ENCODE measurements around the gene NDUFA13. TPM values are rescaled to one million over a fixed set of nuclear protein-coding genes. Genes with fewer than 3 reads are reported as not detected.

Gene NDUFA13
- total RNA-seq, 1 experiment from 2014 or later = 339 TPM

- intact Hi-C loops (cut with micrococcal nuclease) = no loop called here
- no peak for DNase-seq (ENCODE audit: low read depth, low spot score)
- TF ChIP-seq CTCF (IDR thresholded peaks at IDR 0.05 in 2 of 3, conservative IDR thresholded peaks at IDR 0.05 in 1 of 3; ENCODE audit: borderline replicate concordance in 1 of 3, insufficient read depth in 1 of 3, low read depth in 2 of 3, low read length in 2 of 3) = no peak
- TF ChIP-seq RAD21 (IDR thresholded peaks at IDR 0.05; ENCODE audit: low read depth) = no peak
- no peak for TF ChIP-seq ZNF274 (IDR thresholded peaks at IDR 0.05; ENCODE audit: low read depth, low read length)
- no peak for TF ChIP-seq SIN3A (IDR thresholded peaks at IDR 0.05; ENCODE audit: low read depth)
- no peak for TF ChIP-seq YY1 (IDR thresholded peaks at IDR 0.05; ENCODE audit: extremely low read depth, insufficient replicate concordance, low read depth, low read length)
- no peak for TF ChIP-seq SP1 (IDR thresholded peaks at IDR 0.05; ENCODE audit: low read depth)
- no peak for TF ChIP-seq POLR2A (IDR thresholded peaks at IDR 0.05; ENCODE audit: borderline replicate concordance, extremely low read depth, insufficient read depth, insufficient read length)
- no peak for TF ChIP-seq EZH2 (IDR thresholded peaks at IDR 0.05)
- H3K4me1 ChIP-seq (ENCODE audit: control insufficient read depth in 1 of 2, insufficient read depth in 2 of 2, low read length in 2 of 2) = no peaks in the 10 kb centered on the region
- H3K9me3 ChIP-seq (ENCODE audit: control insufficient read depth in 1 of 2, insufficient read depth in 1 of 2, low read depth in 1 of 2, low read length in 2 of 2) = no peaks in the 10 kb centered on the region
- BruUV-seq (replicated peaks) = no TSS peak
- H3K4me2 ChIP-seq (ENCODE audit: low read length) = no peak overlapping the region
- no peaks in the 10 kb centered on the region for H3K9me2 ChIP-seq (ENCODE audit: insufficient read depth)
- no peak overlapping the region for H3K27ac ChIP-seq (ENCODE audit: low read depth, low read length)
- ChIA-PET RAD21 (ENCODE audit: low non-redundant PET in 1 of 2, low total read pairs in 2 of 2, uncharacterized antibody in 2 of 2, unreplicated experiment in 2 of 2) (no interaction called here), POLR2A (no interaction called here), CTCF (no interaction called here)
- H2AFZ ChIP-seq (ENCODE audit: low read depth, low read length, poor library complexity, severe bottlenecking) = no peak overlapping the region
- ATAC-seq = no peak
- H3K36me3 ChIP-seq (ENCODE audit: control insufficient read depth in 1 of 2, insufficient read depth in 2 of 2, low read length in 2 of 2) = no peaks in the 10 kb centered on the region; a peak in 1 of 4 replicates
- H3K79me2 ChIP-seq (ENCODE audit: insufficient read depth, low read length) = no peaks in the 10 kb centered on the region
- no peaks in the 10 kb centered on the region for H3K27me3 ChIP-seq (ENCODE audit: insufficient read depth, low read length)
- H4K20me1 ChIP-seq (ENCODE audit: insufficient read depth) = no peaks in the 10 kb centered on the region
- H3K4me3 ChIP-seq (replicated peaks in 1 of 2; ENCODE audit: low read depth in 1 of 2, low read length in 2 of 2) = no peak overlapping the region
- no peak overlapping the region for H3K9ac ChIP-seq (ENCODE audit: low read length)
These were observed 47.4 kb downstream of the NDUFA13 start for GRCh38 chr19:19563348-19563848.

- Histone ChIP-seq H4K20me1 (ENCODE audit: insufficient read depth) (no peaks in the 10 kb centered on the region), H3K36me3 (ENCODE audit: control insufficient read depth in 1 of 2, insufficient read depth in 2 of 2, low read length in 2 of 2) (peaks cover 0 to 2% of the 10 kb centered on the region in 2 experiments; a peak in 2 of 4 replicates), H3K27me3 (ENCODE audit: insufficient read depth, low read length) (no peaks in the 10 kb centered on the region), H3K27ac (ENCODE audit: low read depth, low read length) (no peak overlapping the region), H3K79me2 (ENCODE audit: insufficient read depth, low read length) (no peaks in the 10 kb centered on the region), H3K4me1 (ENCODE audit: control insufficient read depth in 1 of 2, insufficient read depth in 2 of 2, low read length in 2 of 2) (no peaks in the 10 kb centered on the region), H3K4me3 (replicated peaks in 1 of 2; ENCODE audit: low read depth in 1 of 2, low read length in 2 of 2) (no peak overlapping the region), H3K4me2 (ENCODE audit: low read length) (no peak overlapping the region), H3K9me2 (ENCODE audit: insufficient read depth) (no peaks in the 10 kb centered on the region), H2AFZ (ENCODE audit: low read depth, low read length, poor library complexity, severe bottlenecking) (no peak overlapping the region), H3K9me3 (ENCODE audit: control insufficient read depth in 1 of 2, insufficient read depth in 1 of 2, low read depth in 1 of 2, low read length in 2 of 2) (no peaks in the 10 kb centered on the region), H3K9ac (ENCODE audit: low read length) (no peak overlapping the region)
- no TSS peak for BruUV-seq (replicated peaks)
- no peak for ATAC-seq
- CTCF ChIA-PET = no interaction called here
- intact Hi-C loops (cut with micrococcal nuclease) = no loop called here
- POLR2A ChIA-PET = no interaction called here
- RAD21 ChIA-PET (ENCODE audit: low non-redundant PET in 1 of 2, low total read pairs in 2 of 2, uncharacterized antibody in 2 of 2, unreplicated experiment in 2 of 2) = no interaction called here
- no peak for DNase-seq (ENCODE audit: low read depth, low spot score)
- TF ChIP-seq YY1 (IDR thresholded peaks at IDR 0.05; ENCODE audit: extremely low read depth, insufficient replicate concordance, low read depth, low read length) = no peak
- no peak for TF ChIP-seq ZNF274 (IDR thresholded peaks at IDR 0.05; ENCODE audit: low read depth, low read length)
- no peak for TF ChIP-seq ZBTB33 (IDR thresholded peaks at IDR 0.05; ENCODE audit: extremely low read depth, insufficient replicate concordance, low read length)
- TF ChIP-seq REST (IDR thresholded peaks at IDR 0.05; ENCODE audit: low read depth) = no peak
- no peak for TF ChIP-seq ATF3 (IDR thresholded peaks at IDR 0.05)
- no peak for TF ChIP-seq POLR2AphosphoS5 (IDR thresholded peaks at IDR 0.05; ENCODE audit: low read depth, low read length)
- no peak for TF ChIP-seq SIN3A (IDR thresholded peaks at IDR 0.05; ENCODE audit: low read depth)
These were observed 50.3 kb downstream of the NDUFA13 start for GRCh38 chr19:19566306-19566705.

Data from HCT116 (cell line).